Stimulated activated naive CD8-positive, alpha-beta T cell treated with anti-CD3 and anti-CD28 coated beads, Interleukin-15, amount 100 ng/mL, for 72 hours (primary cell): Measurements from ENCODE around the gene SHE.

Experiments used
- ATAC-seq: fragments of 150-1000 bp; cut with Tn5 transposase; 2 replicates; pipeline ENCODE4 v1.10.0; 2021; ENCODE audit warnings: mild to moderate bottlenecking, moderate library complexity
- DNase-seq, 2 donors: peaks; one replicate each; pipeline ENCODE4 v3.0.0; 2021 to 2022
- H3K27ac Mint-ChIP-seq, 2 donors: one replicate each; pipeline ENCODE4 v1.8.0; 2022; ENCODE audit warnings: mild to moderate bottlenecking in 2 of 2, mixed read lengths in 2 of 2, moderate library complexity in 2 of 2
- H3K27me3 Mint-ChIP-seq: one replicate; pipeline ENCODE4 v1.8.0; 2022; ENCODE audit warnings: mixed read lengths
- H3K4me1 Mint-ChIP-seq: one replicate; pipeline ENCODE4 v1.8.0; 2022; ENCODE audit warnings: mild to moderate bottlenecking, mixed read lengths
- H3K4me3 Mint-ChIP-seq, 2 donors: one replicate each; pipeline ENCODE4 v1.8.0; 2022; ENCODE audit warnings: mild to moderate bottlenecking in 2 of 2, mixed read lengths in 2 of 2, moderate library complexity in 1 of 2
- H3K9me3 Mint-ChIP-seq, 2 donors: one replicate each; pipeline ENCODE4 v1.8.0; 2022; ENCODE audit warnings: mixed read lengths in 2 of 2

SHE gene

DNA sequence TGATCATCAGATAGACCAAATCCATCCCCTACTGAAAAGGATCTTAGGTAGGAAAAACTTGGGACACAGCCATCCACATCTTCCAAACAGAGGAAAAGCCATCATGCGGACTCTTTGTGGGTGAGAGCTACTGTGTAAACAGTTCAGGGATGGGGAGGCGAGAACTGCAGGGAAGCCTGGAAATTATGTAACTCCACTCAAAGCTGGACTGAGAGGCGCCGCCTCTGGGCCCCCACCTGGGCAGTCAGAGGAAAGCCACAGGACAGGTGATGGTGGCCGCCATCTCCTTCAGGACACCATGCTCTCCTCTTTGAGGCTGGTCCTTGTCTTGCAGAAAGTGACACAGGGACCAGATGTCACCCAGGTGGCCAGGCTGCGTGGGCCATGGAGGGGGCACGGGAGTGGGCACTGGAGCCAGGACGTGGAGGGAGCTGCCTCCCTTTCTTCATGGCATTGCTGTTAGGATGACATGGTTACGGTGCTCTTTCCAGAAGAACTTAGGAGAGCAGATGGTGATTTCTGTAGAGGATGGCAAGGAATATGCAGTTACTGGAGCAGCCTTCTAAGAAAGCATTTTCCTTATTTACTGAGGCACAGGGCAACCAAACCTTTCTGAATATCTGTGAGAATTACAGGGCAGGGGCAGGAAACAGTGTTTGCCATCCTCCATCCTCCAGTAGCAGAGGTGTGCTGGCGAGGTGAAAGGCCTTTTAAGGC is 32.2 kb downstream of the SHE start:
- H3K9me3 Mint-ChIP-seq = no peaks in the 10 kb centered on the region
- H3K27me3 Mint-ChIP-seq = no peaks in the 10 kb centered on the region
- H3K4me3 Mint-ChIP-seq = no peak overlapping the region
- ATAC-seq = no peak
- no peak for DNase-seq
- peaks cover 32% of the 10 kb centered on the region for H3K4me1 Mint-ChIP-seq
- no peak overlapping the region for H3K27ac Mint-ChIP-seq

- H3K4me1 Mint-ChIP-seq = peaks cover 45% of the 10 kb centered on the region
- no peaks in the 10 kb centered on the region for H3K9me3 Mint-ChIP-seq
- no peak overlapping the region for H3K4me3 Mint-ChIP-seq
- ATAC-seq = no peak
- no peak overlapping the region for H3K27ac Mint-ChIP-seq
- no peak for DNase-seq
- no peaks in the 10 kb centered on the region for H3K27me3 Mint-ChIP-seq
These were observed 33.5 kb downstream of the SHE start for GRCh38 chr1:154468535-154469250.

DNA sequence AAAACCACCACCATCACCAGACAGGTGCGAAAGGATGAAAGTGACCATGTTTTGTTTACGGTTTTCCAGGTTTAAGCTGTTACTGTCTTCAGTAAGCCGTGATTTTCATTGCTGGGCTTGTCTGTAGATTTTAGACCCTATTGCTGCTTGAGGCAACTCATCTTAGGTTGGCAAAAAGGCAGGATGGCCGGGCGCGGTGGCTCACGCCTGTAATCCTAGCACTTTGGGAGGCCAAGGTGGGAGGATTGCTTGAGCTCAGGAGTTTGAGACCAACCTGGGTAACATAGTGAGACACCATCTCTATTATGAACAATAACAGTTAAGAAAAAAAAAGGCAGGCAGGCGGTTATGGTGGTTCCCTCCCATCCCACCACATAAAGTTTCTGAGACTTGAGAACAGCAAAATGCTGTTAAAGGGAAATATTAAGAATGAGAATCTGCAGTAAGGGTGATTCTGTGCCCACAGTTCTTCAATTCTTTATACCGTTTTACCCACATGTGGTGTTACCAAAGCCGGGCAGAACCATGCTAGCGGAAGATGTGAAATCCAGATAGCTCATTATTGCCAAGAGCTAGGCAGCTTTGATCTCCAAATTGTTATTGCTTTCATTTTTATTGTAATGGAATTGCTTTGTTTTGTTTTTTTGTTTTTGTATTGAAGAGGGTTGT is 34.6 kb downstream of the SHE start:
- peaks cover 54% of the 10 kb centered on the region for H3K4me1 Mint-ChIP-seq
- DNase-seq (peak in 1 of 2 donors; percentile 31), ATAC-seq (peak; percentile 54)
- H3K9me3 Mint-ChIP-seq = no peaks in the 10 kb centered on the region
- H3K27me3 Mint-ChIP-seq = no peaks in the 10 kb centered on the region
- no peak overlapping the region for H3K4me3 Mint-ChIP-seq
- no peak overlapping the region for H3K27ac Mint-ChIP-seq

- Mint-ChIP-seq H3K9me3 (no peaks in the 10 kb centered on the region), H3K4me3 (peak overlapping the region in 1 of 2 donors; percentile 43), H3K4me1 (peaks cover 54% of the 10 kb centered on the region), H3K27ac (peak overlapping the region in 1 of 2 donors; percentile 35), H3K27me3 (no peaks in the 10 kb centered on the region)
- ATAC-seq (peak; percentile 34), DNase-seq (no peak)
These were observed 35.2 kb downstream of the SHE start for GRCh38 chr1:154466921-154467417.

DNA sequence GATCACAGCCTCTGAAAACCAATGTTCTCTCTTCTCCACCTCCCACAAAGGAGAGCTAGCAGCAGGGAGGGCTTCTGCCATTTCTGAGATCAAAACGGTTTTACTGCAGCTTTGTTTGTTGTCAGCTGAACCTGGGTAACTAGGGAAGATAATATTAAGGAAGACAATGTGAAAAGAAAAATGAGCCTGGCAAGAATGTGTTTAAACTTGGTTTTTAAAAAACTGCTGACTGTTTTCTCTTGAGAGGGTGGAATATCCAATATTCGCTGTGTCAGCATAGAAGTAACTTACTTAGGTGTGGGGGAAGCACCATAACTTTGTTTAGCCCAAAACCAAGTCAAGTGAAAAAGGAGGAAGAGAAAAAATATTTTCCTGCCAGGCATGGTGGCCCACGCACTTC is 36.0 kb downstream of the SHE start:
- Mint-ChIP-seq H3K27ac (no peak overlapping the region), H3K9me3 (no peaks in the 10 kb centered on the region), H3K4me1 (peaks cover 54% of the 10 kb centered on the region), H3K4me3 (no peak overlapping the region), H3K27me3 (no peaks in the 10 kb centered on the region)
- ATAC-seq (no peak), DNase-seq (no peak)

- Mint-ChIP-seq H3K4me1 (peaks cover 59% of the 10 kb centered on the region), H3K9me3 (no peaks in the 10 kb centered on the region), H3K27ac (peak overlapping the region in 1 of 2 donors; percentile 34), H3K4me3 (no peak overlapping the region), H3K27me3 (no peaks in the 10 kb centered on the region)
- ATAC-seq (no peak), DNase-seq (no peak)
These were observed 36.5 kb downstream of the SHE start for GRCh38 chr1:154465621-154466195.

- H3K27ac Mint-ChIP-seq = no peak overlapping the region
- H3K4me3 Mint-ChIP-seq = peak overlapping the region; percentile 7 to 26
- no peaks in the 10 kb centered on the region for H3K27me3 Mint-ChIP-seq
- peaks cover 63% of the 10 kb centered on the region for H3K4me1 Mint-ChIP-seq
- ATAC-seq = peak; percentile 91
- DNase-seq = peak; percentile 33 to 71
- H3K9me3 Mint-ChIP-seq = no peaks in the 10 kb centered on the region
These were observed 38.7 kb downstream of the SHE start for GRCh38 chr1:154463512-154463990.

DNA sequence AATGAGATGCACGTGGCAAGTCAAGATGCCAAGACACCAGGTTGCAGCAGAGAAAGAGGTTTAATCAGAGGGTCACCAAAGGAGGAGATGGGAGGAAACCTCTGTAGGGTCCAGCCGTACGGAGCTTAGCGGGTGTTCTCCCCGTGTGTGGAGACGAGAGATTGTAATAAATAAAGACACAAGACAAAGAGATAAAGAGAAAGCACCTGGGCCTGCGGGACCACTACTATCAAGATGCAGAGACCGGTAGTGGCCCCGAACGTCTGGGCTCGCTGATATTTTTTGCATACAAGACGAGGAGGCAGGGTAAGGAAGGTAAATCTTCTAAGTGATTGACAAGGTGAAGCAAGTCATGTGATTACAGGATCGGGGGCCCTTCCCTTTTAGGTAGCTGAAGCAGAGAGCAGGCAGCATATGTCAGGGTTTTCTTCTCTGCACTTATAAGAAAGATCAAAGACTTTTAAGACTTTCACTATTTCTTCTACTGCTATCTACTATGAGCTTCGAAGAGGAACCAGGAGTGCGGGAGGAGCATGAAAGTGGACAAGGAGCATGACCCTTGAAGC is 41.4 kb downstream of the SHE start:
- DNase-seq (no peak), ATAC-seq (no peak)
- no peaks in the 10 kb centered on the region for H3K27me3 Mint-ChIP-seq
- no peak overlapping the region for H3K4me3 Mint-ChIP-seq
- no peaks in the 10 kb centered on the region for H3K9me3 Mint-ChIP-seq
- H3K27ac Mint-ChIP-seq = no peak overlapping the region
- peaks cover 39% of the 10 kb centered on the region for H3K4me1 Mint-ChIP-seq

GRCh38 chr1:154459080-154459479 is 43.1 kb downstream of the SHE start:
- Mint-ChIP-seq H3K9me3 (no peaks in the 10 kb centered on the region), H3K4me3 (no peak overlapping the region), H3K27me3 (no peaks in the 10 kb centered on the region), H3K27ac (no peak overlapping the region), H3K4me1 (peaks cover 34% of the 10 kb centered on the region)
- ATAC-seq = no peak
- DNase-seq = no peak

GRCh38 chr1:154456631-154457030 is 45.6 kb downstream of the SHE start:
- no peak for ATAC-seq
- peaks cover 4% of the 10 kb centered on the region for H3K27me3 Mint-ChIP-seq
- H3K9me3 Mint-ChIP-seq = no peaks in the 10 kb centered on the region
- H3K27ac Mint-ChIP-seq = no peak overlapping the region
- no peak for DNase-seq
- H3K4me1 Mint-ChIP-seq = peaks cover 34% of the 10 kb centered on the region
- no peak overlapping the region for H3K4me3 Mint-ChIP-seq

- H3K9me3 Mint-ChIP-seq = no peaks in the 10 kb centered on the region
- peaks cover 14% of the 10 kb centered on the region for H3K27me3 Mint-ChIP-seq
- no peak overlapping the region for H3K4me3 Mint-ChIP-seq
- no peak overlapping the region for H3K27ac Mint-ChIP-seq
- ATAC-seq (peak; percentile 15), DNase-seq (no peak)
- H3K4me1 Mint-ChIP-seq = peaks cover 24% of the 10 kb centered on the region
These were observed 47.7 kb downstream of the SHE start for GRCh38 chr1:154454386-154455120.

DNA sequence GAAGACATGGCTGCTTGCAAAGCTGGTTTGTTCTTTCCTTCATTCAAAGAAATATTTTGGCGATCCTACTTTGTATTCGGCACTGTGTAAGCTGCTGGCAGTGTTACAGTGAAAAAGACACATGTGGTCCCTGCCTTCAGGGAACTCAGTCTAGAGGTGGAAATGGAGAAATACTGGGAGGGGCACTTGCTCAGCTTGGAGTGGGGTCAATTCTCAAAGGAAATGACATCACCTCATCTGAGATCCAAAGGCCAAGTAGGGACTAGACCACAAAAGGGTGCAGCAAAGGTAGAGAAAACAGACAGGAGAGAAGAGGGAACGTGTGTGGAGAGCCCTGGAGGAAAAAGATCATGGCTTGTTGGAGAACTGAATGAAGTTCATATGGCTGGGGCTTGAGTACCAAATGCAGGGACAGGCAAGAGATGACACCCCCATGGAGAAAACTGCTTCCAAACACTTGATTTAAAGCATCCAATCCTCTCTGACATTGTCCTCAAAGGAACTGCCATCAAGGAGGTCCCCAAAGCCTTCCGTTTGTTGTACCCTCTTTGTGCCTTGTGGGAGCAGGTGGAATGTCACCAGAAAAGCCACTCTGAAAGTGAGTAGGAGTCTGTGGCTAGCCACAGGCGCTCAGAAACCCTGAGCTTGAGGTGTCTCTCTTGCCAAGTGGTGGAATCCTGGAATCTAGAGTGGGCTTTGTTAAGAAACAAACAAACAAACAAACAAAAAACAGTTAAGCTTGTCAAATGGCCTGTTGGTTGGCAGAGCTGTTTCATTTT is 48.4 kb downstream of the SHE start:
- peaks cover 24% of the 10 kb centered on the region for H3K4me1 Mint-ChIP-seq
- ATAC-seq = no peak
- H3K27me3 Mint-ChIP-seq = peaks cover 14% of the 10 kb centered on the region
- no peak for DNase-seq
- no peaks in the 10 kb centered on the region for H3K9me3 Mint-ChIP-seq
- no peak overlapping the region for H3K27ac Mint-ChIP-seq
- H3K4me3 Mint-ChIP-seq = peak overlapping the region in 1 of 2 donors; percentile 1

GRCh38 chr1:154453161-154453560 is 49.1 kb downstream of the SHE start:
- ATAC-seq (no peak), DNase-seq (no peak)
- Mint-ChIP-seq H3K9me3 (no peaks in the 10 kb centered on the region), H3K27ac (peak overlapping the region in 1 of 2 donors; percentile 10), H3K4me3 (no peak overlapping the region), H3K4me1 (peaks cover 24% of the 10 kb centered on the region), H3K27me3 (peaks cover 14% of the 10 kb centered on the region)

DNA sequence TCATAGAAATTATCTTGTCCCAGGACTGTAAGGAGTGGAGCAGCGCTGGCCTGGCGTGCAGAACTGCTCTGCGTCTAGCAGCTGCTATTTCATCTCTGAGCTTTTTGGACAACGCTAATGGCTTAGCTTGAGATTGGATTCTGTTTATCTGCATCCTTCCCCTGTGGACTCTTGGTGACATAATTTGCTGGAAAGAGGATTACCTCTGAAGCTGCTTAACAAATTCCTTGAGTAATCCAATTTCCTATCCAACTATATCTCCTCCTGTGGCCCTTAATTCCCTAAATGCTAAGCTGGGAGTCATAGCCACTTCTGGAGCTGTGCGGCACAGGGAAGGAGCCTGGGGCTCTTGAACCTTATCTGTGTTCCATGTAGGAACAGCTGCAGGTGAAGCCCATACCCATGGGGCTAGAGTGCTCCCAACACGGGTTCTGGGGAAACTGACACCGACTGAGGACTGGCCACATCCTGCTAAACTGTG is 53.8 kb downstream of the SHE start:
- Mint-ChIP-seq H3K4me3 (no peak overlapping the region), H3K27me3 (peaks cover 14% of the 10 kb centered on the region), H3K9me3 (no peaks in the 10 kb centered on the region), H3K4me1 (peaks cover 37% of the 10 kb centered on the region), H3K27ac (no peak overlapping the region)
- no peak for DNase-seq
- no peak for ATAC-seq
